Endometrial microvascular endothelial cells (primary cell): Measurements from ENCODE around the gene SLIT3. TPM values are rescaled to one million over a fixed set of nuclear protein-coding genes. Genes with fewer than 3 reads are reported as not detected.

Source experiments
- in situ Hi-C: cut with HindIII; loops from 2 replicates; pipeline ENCODE4 v1.10.0; 2017; ENCODE audit warnings: low sequenced_read_pairs, low pct_unique_long_range_greater_than_20kb; ENCODE audit errors: inconsistent ontology term
- total RNA-seq: library from RNA; depleted of rRNA; stranded (reverse); fragments of >200 nt; gene quantifications from one replicate; pipeline ENCODE4 v1.2.3, GENCODE V29; 2015; ENCODE audit errors: inconsistent ontology term

The SLIT3 gene
- total RNA-seq, 1 donor from 2014 or later = under 0.01 TPM

GRCh38 chr5:168624850-168625364 is 676.0 kb downstream of the SLIT3 start:
- in situ Hi-C loops = no loop called here

- in situ Hi-C loops = no loop called here
Measured at GRCh38 chr5:168620807-168621206, 680.1 kb downstream of the SLIT3 start.

GRCh38 chr5:168614661-168615060 is 686.3 kb downstream of the SLIT3 start:
- in situ Hi-C loops = no loop called here

- in situ Hi-C loops = no loop called here
Measured at GRCh38 chr5:168613996-168614395, 686.9 kb downstream of the SLIT3 start.

GRCh38 chr5:168613396-168613795 is 687.5 kb downstream of the SLIT3 start:
- in situ Hi-C loops = no loop called here

GRCh38 chr5:168612996-168613395 is 687.9 kb downstream of the SLIT3 start:
- in situ Hi-C loops = no loop called here

GRCh38 chr5:168612123-168612522 is 688.8 kb downstream of the SLIT3 start:
- in situ Hi-C loops = no loop called here
